HCT116 (cell line): ENCODE measurements around the gene CUBN. TPM values are rescaled to one million over a fixed set of nuclear protein-coding genes. Genes with fewer than 3 reads are reported as not detected.

Source experiments
- ATAC-seq: fragments of 200-7000 bp; cut with Tn5 transposase; 2 replicates; pipeline ENCODE4 v1.9.1; 2020; ENCODE audit warnings: mild to moderate bottlenecking, moderate library complexity
- BruUV-seq: library from RNA; stranded (reverse); fragments of 400-500 nt; replicated peaks from 2 replicates; lab custom pipeline; 2021; lab: Mats Ljungman, UMichigan
- CTCF ChIA-PET: fragments of 300-600 bp; sonication (Branson Sonifier 250); formaldehyde crosslinking; loops from one replicate; lab custom pipeline; 2021; ENCODE audit warnings: antibody characterized with exemption; lab: Charles Lee
- POLR2A ChIA-PET: fragments of 300-600, 350-600 bp; sonication (Branson Sonifier 250); formaldehyde crosslinking; loops from one replicate; lab custom pipeline; 2021; ENCODE audit warnings: antibody characterized with exemption; lab: Charles Lee
- RAD21 ChIA-PET, 2 experiments: fragments of 300-600 bp; sonication (Branson Sonifier 250); formaldehyde crosslinking; loops; one replicate each; lab custom pipeline; 2023; ENCODE audit warnings: low total read pairs in 2 of 2; ENCODE audit not compliant: uncharacterized antibody in 2 of 2, unreplicated experiment in 2 of 2, low non-redundant PET in 1 of 2; lab: Charles Lee
- DNase-seq: peaks from one replicate; pipeline ENCODE4 v3.0.0-alpha.2; 2010; ENCODE audit warnings: low read depth, low spot score
- H2AFZ ChIP-seq: fragments of 200-600 bp; shearing (Covaris generic), sonication (generic); 2 replicates; pipeline ENCODE4 v1.6.1; 2017; ENCODE audit warnings: low read depth, mixed run types, mixed read lengths, antibody characterized with exemption, low read length; ENCODE audit not compliant: poor library complexity, severe bottlenecking
- H3K27ac ChIP-seq: 2 replicates; pipeline ENCODE4 v1.5.1; 2012; ENCODE audit warnings: low read depth, low read length
- H3K27me3 ChIP-seq: fragments of 200-600 bp; sonication (generic); 2 replicates; pipeline ENCODE4 v1.6.1; 2016; ENCODE audit warnings: mixed run types, low read length, mixed read lengths; ENCODE audit not compliant: insufficient read depth
- H3K36me3 ChIP-seq, 2 experiments: fragments of 200-500 bp in 1 of 2; fragments of 200-600 bp in 1 of 2; sonication (Bioruptor generic) in 1 of 2; sonication (generic) in 1 of 2; 2 replicates each; pipeline versions ENCODE4 v1.5.1 to v1.6.1; 2014 to 2016; ENCODE audit warnings: low read length in 2 of 2, inconsistent platforms in 1 of 2, mixed read lengths in 1 of 2, mixed run types in 1 of 2; ENCODE audit not compliant: insufficient read depth in 2 of 2, control insufficient read depth in 1 of 2
- H3K4me1 ChIP-seq, 2 experiments: fragments of 200-600 bp in 1 of 2; sonication (generic) in 1 of 2; 2 replicates each; pipeline versions ENCODE4 v1.5.1 to v1.6.1; 2012 to 2017; ENCODE audit warnings: low read length in 2 of 2, inconsistent platforms in 1 of 2, mild to moderate bottlenecking in 1 of 2, mixed read lengths in 1 of 2, mixed run types in 1 of 2, moderate library complexity in 1 of 2; ENCODE audit not compliant: insufficient read depth in 2 of 2, control insufficient read depth in 1 of 2
- H3K4me2 ChIP-seq: fragments of 200-600 bp; sonication (generic); 2 replicates; pipeline ENCODE4 v1.6.1; 2017; ENCODE audit warnings: mixed run types, low read length, mixed read lengths
- H3K4me3 ChIP-seq, 2 experiments: fragments of 200-600 bp in 1 of 2; sonication (generic) in 1 of 2; replicated peaks in 1 of 2; 2 replicates each; pipeline ENCODE4 v1.5.1; 2011 to 2016; ENCODE audit warnings: low read length in 2 of 2, control low read depth in 1 of 2, low read depth in 1 of 2, mild to moderate bottlenecking in 1 of 2, mixed read lengths in 1 of 2, mixed run types in 1 of 2
- H3K79me2 ChIP-seq: fragments of 200-600 bp; sonication (generic); 2 replicates; pipeline ENCODE4 v1.6.1; 2017; ENCODE audit warnings: mild to moderate bottlenecking, mixed run types, low read length, moderate library complexity, mixed read lengths; ENCODE audit not compliant: insufficient read depth
- H3K9ac ChIP-seq: fragments of 200-600 bp; sonication (generic); 2 replicates; pipeline ENCODE4 v1.6.1; 2016; ENCODE audit warnings: low read length, mixed read lengths
- H3K9me2 ChIP-seq: fragments of 200-600 bp; sonication (generic), shearing (Covaris generic); 2 replicates; pipeline ENCODE4 v1.6.1; 2017; ENCODE audit warnings: mixed run types, mild to moderate bottlenecking, moderate library complexity; ENCODE audit not compliant: insufficient read depth
- H3K9me3 ChIP-seq, 2 experiments: fragments of 200-500 bp in 1 of 2; fragments of 200-600 bp in 1 of 2; sonication (Bioruptor generic) in 1 of 2; sonication (generic) in 1 of 2; 2 replicates each; pipeline ENCODE4 v1.6.1; 2014 to 2017; ENCODE audit warnings: low read length in 2 of 2, mixed read lengths in 2 of 2, inconsistent platforms in 1 of 2, low read depth in 1 of 2, mild to moderate bottlenecking in 1 of 2, mixed run types in 1 of 2, moderate library complexity in 1 of 2; ENCODE audit not compliant: control insufficient read depth in 1 of 2, insufficient read depth in 1 of 2
- H4K20me1 ChIP-seq: fragments of 200-600 bp; sonication (generic), shearing (Covaris generic); 2 replicates; pipeline ENCODE4 v1.6.1; 2017; ENCODE audit warnings: mixed run types, mild to moderate bottlenecking, moderate library complexity; ENCODE audit not compliant: insufficient read depth
- CEBPB ChIP-seq: IDR thresholded peaks from 2 replicates; pipeline ENCODE4 v1.6.1; 2012; ENCODE audit warnings: low read depth
- EZH2phosphoT487 ChIP-seq: fragments of 200-600 bp; IDR thresholded peaks from 2 replicates; pipeline ENCODE4 v1.6.1; 2018; ENCODE audit warnings: antibody characterized with exemption, borderline replicate concordance
- POLR2A ChIP-seq: IDR thresholded peaks from 2 replicates; pipeline ENCODE4 v1.7.0; 2011; ENCODE audit warnings: borderline replicate concordance; ENCODE audit not compliant: insufficient read depth, insufficient read length; ENCODE audit errors: extremely low read depth
- POLR2AphosphoS5 ChIP-seq: IDR thresholded peaks from 2 replicates; pipeline ENCODE4 v1.6.1; 2011; ENCODE audit warnings: mild to moderate bottlenecking, low read depth, low read length, moderate library complexity
- SIN3A ChIP-seq: IDR thresholded peaks from 2 replicates; pipeline ENCODE4 v1.6.1; 2012; ENCODE audit warnings: low read depth
- SP1 ChIP-seq: IDR thresholded peaks from 2 replicates; pipeline ENCODE4 v1.6.1; 2012; ENCODE audit warnings: low read depth
- TCF7L2 ChIP-seq: IDR thresholded peaks from 2 replicates; pipeline ENCODE4 v1.7.0; 2011; ENCODE audit warnings: borderline replicate concordance, inconsistent platforms; ENCODE audit not compliant: insufficient read depth, insufficient read length; ENCODE audit errors: extremely low read depth
- ZFX ChIP-seq: fragments of 450-650 bp; IDR thresholded peaks from 2 replicates; pipeline ENCODE4 v1.6.1; 2017
- ZNF274 ChIP-seq: fragments of 200-500 bp; sonication (Bioruptor generic); IDR thresholded peaks from 2 replicates; pipeline ENCODE4 v1.6.1; 2014; ENCODE audit warnings: mild to moderate bottlenecking, low read depth, low read length, inconsistent platforms
- intact Hi-C: fragments of 100-400 bp; cut with micrococcal nuclease; formaldehyde crosslinking; loops from 2 replicates; pipeline ENCODE4 v1.10.0; 2022
- total RNA-seq: library from RNA; stranded (reverse); gene quantifications from one replicate; pipeline ENCODE4 v1.2.1, GENCODE V29; 2021; ENCODE audit not compliant: unreplicated experiment
- TF ChIP-seq, protein P1 (sequence below): IDR thresholded peaks from 2 replicates; pipeline ENCODE4 v1.6.1; 2012
- TF ChIP-seq, protein P2 (sequence below): IDR thresholded peaks from 2 replicates; pipeline ENCODE4 v1.6.1; 2011; ENCODE audit warnings: mild to moderate bottlenecking, low read length, moderate library complexity; ENCODE audit not compliant: insufficient replicate concordance; ENCODE audit errors: extremely low read depth

Gene CUBN
- total RNA-seq, 1 experiment from 2014 or later: 1.2 TPM

GRCh38 chr10:17153321-17153720 lies 23.7 kb upstream of the CUBN start:
- H3K9me3 ChIP-seq: no peaks in the 10 kb centered on the region
- no peak overlapping the region for H3K9ac ChIP-seq
- no peaks in the 10 kb centered on the region for H4K20me1 ChIP-seq
- TF ChIP-seq POLR2AphosphoS5 (no peak), SIN3A (no peak), EZH2phosphoT487 (no peak), CEBPB (no peak), ZNF274 (no peak), ZFX (no peak), TCF7L2 (no peak), POLR2A (no peak), SP1 (no peak)
- TF ChIP-seq, protein P1, sequence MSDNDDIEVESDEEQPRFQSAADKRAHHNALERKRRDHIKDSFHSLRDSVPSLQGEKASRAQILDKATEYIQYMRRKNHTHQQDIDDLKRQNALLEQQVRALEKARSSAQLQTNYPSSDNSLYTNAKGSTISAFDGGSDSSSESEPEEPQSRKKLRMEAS: no peak
- TF ChIP-seq, protein P2, sequence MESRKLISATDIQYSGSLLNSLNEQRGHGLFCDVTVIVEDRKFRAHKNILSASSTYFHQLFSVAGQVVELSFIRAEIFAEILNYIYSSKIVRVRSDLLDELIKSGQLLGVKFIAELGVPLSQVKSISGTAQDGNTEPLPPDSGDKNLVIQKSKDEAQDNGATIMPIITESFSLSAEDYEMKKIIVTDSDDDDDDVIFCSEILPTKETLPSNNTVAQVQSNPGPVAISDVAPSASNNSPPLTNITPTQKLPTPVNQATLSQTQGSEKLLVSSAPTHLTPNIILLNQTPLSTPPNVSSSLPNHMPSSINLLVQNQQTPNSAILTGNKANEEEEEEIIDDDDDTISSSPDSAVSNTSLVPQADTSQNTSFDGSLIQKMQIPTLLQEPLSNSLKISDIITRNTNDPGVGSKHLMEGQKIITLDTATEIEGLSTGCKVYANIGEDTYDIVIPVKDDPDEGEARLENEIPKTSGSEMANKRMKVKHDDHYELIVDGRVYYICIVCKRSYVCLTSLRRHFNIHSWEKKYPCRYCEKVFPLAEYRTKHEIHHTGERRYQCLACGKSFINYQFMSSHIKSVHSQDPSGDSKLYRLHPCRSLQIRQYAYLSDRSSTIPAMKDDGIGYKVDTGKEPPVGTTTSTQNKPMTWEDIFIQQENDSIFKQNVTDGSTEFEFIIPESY: no peak
- DNase-seq: no peak
- no peaks in the 10 kb centered on the region for H3K27me3 ChIP-seq
- H3K27ac ChIP-seq: no peak overlapping the region
- H3K4me2 ChIP-seq: no peak overlapping the region
- ChIA-PET CTCF (no interaction called here), RAD21 (no interaction called here), POLR2A (no interaction called here)
- BruUV-seq: no TSS peak
- no peak overlapping the region for H2AFZ ChIP-seq
- no peak overlapping the region for H3K4me3 ChIP-seq
- no peaks in the 10 kb centered on the region for H3K9me2 ChIP-seq
- no peaks in the 10 kb centered on the region for H3K4me1 ChIP-seq
- H3K79me2 ChIP-seq: no peaks in the 10 kb centered on the region
- ATAC-seq: no peak
- intact Hi-C loops: no loop called here
- no peaks in the 10 kb centered on the region for H3K36me3 ChIP-seq
